Bone marrow (tissue), 2 donors: ENCODE measurements around the gene ACP6.
"Not testable (repeated sequence)": the region's sequence is repeated elsewhere in the genome, so short reads cannot be mapped to it uniquely, and the experiment has no call there.

Experiments
- DNase-seq, 2 donors: peaks; one replicate each; lab custom pipeline; 2025; lab: John Stamatoyannopoulos, UW

ACP6 gene

GRCh38 chr1:147670319-147671001 is at the start of gene ACP6:
Gene ACP6, minus strand, starts transcription at chr1:147670524. Its CDS starts 476 bp downstream, at chr1:147670048.
- DNase-seq, result peak; percentile 56 to 74

GRCh38 chr1:147719711-147720225 is 49.4 kb upstream of the ACP6 start:
- no peak for DNase-seq

DNA sequence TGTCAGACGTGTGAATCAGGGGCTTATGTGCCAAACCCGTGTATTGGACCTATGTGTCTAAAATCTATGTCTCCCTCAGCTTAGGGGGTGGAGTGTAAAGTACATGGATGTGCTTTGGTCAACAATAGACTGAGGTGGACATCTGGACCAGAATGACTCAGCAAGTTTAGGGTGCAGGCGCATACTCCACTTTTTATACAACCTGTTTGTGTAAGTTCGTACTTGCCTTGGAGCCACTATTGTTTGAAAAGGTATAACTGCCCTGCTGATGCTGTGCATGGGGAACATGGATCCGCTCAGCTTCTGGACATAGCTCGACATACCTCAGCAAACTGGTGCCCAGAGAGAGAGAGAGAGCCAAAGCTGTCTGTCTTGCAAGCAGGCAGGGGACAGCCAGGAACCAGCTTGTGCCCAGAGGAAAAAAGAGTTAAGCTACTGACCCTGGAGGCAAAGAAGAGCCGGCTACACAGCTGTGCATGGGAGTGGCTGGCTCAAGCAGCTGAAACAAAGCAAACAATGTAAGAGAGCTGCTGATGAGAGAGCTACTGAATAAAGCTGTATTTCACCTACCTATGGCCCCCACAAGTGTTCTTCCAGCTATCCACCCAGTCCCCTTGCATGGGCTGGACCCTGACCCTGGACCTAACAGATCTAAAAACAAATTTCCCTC is 48.8 kb upstream of the ACP6 start:
- no peak for DNase-seq

DNA sequence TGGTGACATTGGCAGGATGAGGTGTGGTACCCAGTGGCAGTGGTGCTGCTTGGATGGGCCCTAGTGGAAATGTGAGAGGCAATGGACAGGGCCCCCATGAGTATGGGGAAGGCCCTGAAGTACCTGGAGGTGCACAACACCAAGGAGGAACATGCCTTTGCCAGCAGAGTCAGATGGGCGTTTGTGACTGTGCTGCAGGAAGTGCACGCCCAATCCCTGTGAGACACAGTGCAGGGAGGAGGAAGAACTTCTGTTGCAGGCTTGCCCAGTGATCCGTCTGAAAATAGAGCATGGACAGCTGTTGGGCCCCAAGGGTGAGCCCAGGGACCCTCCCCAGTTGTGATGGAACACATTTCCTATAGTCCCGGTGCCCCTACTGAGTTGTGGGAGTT is 47.4 kb upstream of the ACP6 start:
- DNase-seq, result no peak

GRCh38 chr1:147717051-147717705 is 46.9 kb upstream of the ACP6 start:
- DNase-seq, result no peak

- no peak for DNase-seq
These were observed 42.3 kb upstream of the ACP6 start for GRCh38 chr1:147712605-147713004.

GRCh38 chr1:147700042-147701006 is 30.0 kb upstream of the ACP6 start:
- DNase-seq, result peak in 1 of 2 donors; percentile 19

- no peak for DNase-seq
These were observed 29.3 kb upstream of the ACP6 start for GRCh38 chr1:147699686-147700041.

DNA sequence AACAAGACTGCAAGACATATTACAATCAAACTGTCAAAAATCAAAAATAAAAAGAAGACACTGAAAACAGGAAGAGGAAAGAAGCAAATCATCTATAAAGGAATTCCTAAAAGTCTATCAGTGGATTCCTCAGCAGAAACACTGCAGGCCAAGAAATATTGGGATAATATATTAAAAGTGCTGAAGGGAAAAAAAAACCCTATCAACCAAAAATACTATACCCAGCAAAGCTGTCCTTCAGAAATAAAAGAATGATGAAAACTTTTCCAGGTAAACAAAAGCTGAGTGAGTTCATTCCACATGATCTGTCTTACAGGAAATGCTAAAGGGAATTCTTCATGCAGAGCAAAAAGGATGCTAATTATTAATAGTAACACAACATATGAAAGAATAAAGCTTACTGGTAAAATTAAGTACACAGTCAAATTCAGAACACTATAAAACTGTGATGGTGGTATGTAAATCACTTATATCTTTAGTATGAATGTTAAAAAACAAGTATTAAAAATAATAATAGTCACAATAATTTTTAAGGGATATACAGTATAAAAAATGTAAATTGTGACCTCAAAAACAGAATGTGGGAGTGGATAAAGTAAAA is 12.9 kb upstream of the ACP6 start:
- no peak for DNase-seq

DNA sequence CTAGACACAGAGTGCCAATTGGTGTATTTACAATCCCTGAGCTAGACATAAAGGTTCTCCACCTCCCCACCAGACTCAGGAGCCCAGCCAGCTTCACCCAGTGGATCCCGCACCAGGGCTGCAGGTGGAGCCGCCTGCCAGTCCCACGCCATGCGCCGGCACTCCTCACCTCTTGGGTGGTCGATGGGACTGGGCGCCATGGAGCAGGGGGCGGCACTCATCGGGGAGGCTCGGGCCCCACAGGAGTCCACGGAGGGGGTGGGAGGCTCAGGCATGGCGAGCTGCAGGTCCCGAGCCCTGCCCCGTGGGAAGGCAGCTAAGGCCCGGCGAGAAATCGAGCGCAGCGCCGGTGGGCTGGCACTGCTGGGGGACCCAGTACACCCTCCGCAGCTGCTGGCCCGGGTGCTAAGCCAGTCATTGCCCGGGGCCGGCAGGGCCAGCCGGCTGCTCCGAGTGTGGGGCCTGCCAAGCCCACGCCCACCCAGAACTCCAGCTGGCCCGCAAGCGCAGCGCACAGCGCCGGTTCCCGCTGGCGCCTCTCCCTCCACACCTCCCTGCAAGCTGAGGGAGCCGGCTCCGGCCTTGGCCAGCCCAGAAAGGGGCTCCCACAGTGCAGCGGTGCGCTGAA is 10.4 kb upstream of the ACP6 start:
- not testable (repeated sequence) for DNase-seq

DNA sequence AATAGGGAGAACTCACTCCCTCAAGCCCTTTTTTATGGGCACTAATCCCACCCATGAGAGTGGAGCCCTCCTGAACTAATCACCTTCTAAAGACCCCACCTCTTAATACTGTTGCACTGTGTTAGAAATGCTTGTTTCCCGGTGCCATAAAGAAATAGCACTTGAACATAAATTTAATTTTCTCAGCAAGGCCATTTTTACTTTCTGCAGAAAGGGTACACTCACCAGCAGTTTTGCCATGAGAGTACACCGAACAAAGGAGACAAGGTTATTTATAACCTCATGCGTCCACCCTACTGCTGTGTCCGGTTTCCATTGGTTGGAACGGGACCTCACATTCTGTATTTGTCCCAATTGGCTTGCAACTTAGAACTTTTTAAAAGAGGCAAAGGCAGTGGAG is 7.4 kb upstream of the ACP6 start:
- not testable (repeated sequence) for DNase-seq

DNA sequence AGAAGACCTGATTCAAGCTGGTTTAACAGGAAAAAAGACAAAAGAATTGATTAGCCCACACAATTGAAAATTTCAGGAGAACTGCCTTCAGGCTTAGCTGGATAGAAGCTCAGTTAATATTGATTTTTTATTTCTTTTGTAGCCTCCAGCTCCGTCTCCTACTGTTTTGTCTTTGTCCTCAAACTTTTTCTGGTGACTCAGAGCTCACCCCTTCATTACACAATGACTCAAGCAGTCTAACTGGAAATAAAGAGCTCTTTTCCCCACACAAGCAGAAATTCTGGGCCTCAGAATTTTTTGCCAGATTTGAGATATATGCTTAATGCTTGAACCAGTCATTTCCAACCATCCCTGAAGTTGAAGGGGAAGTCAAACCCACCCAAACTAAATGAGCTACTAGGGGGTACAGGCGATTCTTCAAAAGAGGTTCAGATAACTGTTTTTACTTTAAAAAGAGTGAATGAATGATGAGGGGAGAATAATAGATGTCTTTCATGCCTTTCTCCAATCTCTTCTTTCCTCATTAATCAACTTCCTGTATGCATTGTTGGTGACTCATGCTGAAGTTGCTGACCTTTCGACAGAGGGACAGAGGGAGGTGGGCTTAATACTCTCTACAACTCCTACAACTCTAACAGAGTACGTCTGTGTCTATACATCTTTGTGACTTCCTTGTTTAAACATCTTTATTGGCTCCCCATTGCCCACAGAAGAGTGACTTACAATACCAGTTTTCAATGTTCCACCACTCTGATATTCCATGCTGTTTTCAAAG is 6.2 kb upstream of the ACP6 start:
- DNase-seq, result no peak

DNA sequence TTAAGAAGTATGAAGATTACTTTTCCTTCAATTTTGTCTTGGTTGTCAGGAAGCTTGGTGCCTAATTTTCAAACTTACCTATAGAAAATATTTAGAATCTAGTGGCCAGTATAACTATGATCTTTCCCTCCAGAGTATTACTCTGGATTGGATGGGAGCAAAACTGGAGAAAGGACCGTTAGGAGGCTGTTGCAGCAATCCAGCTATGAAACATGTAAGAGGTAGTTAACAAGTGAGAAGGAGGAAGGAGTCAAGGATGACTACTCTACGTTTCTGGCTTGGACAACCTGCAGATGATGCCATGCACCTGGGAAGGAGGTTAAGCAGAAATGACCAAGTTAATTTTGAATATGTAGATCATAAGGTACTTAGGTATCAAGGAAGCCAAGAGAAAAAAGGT is 3.5 kb upstream of the ACP6 start:
- DNase-seq, result no peak

DNA sequence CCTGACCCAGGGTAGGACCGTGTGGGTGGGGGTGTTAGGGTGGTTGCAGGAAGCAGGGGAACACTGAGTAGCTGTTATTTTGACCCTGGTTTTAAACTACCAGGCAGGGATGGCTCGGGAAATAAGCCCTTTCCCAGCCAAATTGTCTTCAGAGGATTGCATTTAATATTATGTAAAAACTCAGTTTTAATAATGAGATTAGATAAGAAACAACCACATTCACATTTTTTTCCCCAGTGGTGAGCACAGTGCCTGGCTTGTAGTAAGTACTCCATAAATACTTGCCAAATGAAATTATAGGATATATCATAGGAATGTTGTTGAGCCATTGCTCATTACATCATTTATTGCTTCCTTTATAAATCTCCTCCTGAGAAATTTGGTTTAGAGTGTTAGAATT is 3.1 kb upstream of the ACP6 start:
- DNase-seq, result no peak

GRCh38 chr1:147669469-147670318 is 630 bp downstream of the ACP6 start:
- DNase-seq, result peak in 1 of 2 donors; percentile 56

DNA sequence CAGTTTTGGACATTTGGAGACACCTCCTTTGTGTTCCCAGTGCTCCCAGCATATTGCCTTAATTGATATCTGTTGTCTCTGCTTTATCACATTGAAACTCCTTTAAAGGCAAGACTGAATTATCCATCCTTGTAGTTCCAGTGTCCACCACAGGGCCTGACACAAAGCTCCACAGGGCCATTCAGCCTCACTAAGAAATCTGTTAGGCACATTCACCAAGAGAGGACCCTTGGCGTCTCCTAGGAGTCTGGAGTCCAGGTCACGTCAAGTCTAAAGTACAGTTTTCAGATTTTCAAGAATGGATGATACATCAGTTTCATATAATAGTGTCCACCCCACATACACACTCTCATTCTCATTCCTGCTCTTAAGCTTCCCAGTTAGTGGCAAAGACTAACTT is 4.8 kb downstream of the ACP6 start:
- DNase-seq, result no peak

DNA sequence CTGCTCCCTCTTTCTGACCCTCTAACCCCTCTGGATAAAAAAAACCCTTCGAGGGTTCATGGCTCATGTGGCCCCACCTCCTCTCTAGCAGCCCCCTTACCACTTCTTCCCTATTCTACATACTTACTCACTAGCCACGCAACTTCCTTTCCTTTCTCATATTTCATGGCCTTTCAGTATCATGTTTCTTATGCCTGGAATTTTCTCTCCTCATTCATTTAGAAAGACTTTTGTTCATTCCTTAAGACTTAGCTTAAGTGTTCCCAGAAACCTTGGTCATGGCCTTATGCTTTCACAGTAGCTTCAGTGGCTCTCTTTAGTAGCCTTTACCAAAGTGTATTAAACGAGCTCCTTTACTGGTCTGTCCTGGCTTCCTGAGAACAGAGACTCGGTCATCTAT is 6.1 kb downstream of the ACP6 start:
- no peak for DNase-seq

GRCh38 chr1:147654511-147654910 is 15.8 kb downstream of the ACP6 start:
- DNase-seq, result no peak

- no peak for DNase-seq
These were observed 18.0 kb downstream of the ACP6 start for GRCh38 chr1:147652306-147652705.
